HepG2 (cell line): Measurements from ENCODE around the gene MACROH2A1. TPM values are rescaled to one million over a fixed set of nuclear protein-coding genes. Genes with fewer than 3 reads are reported as not detected.

ENCODE experiments used
- ATAC-seq: fragments of 200-7000 bp; cut with Tn5 transposase; 3 replicates; pipeline ENCODE4 v1.9.1; 2020; ENCODE audit warnings: mild to moderate bottlenecking, moderate library complexity
- BruUV-seq: library from RNA; stranded (reverse); fragments of 400-500 nt; replicated peaks from 2 replicates; lab custom pipeline; 2021; lab: Mats Ljungman, UMichigan
- CTCF ChIA-PET: fragments of 300-600 bp; formaldehyde crosslinking; extraction: SDS; loops from one replicate; lab custom pipeline; 2021; ENCODE audit warnings: low total read pairs, inconsistent platforms, low intra/inter-chr PET ratio; lab: Yijun Ruan, JAX
- POLR2A ChIA-PET: fragments of 350-600 bp; sonication (Branson Sonifier 250); formaldehyde crosslinking; loops from one replicate; lab custom pipeline; 2020; ENCODE audit warnings: antibody characterized with exemption, inconsistent platforms; lab: Yijun Ruan, JAX
- DNase-seq: peaks from one replicate; pipeline ENCODE4 v3.0.0-alpha.2; 2015; ENCODE audit warnings: low spot score
- FAIRE-seq: peaks from 3 replicates; lab custom pipeline; 2011; peaks lifted over from hg19 to GRCh38; lab: Jason Lieb, UNC
- H2AFZ ChIP-seq: one replicate; pipeline ENCODE4 v1.6.1; 2011; ENCODE audit warnings: low read length, inconsistent platforms
- H3K27ac ChIP-seq: fragments of 300-600 bp; 3 replicates; pipeline ENCODE4 v1.8.0; 2011; ENCODE audit warnings: mixed run types, mild to moderate bottlenecking, mixed read lengths, low read length, inconsistent platforms; ENCODE audit not compliant: insufficient read depth; ENCODE audit errors: extremely low read length
- H3K27me3 ChIP-seq, 2 experiments: fragments of 200-600 bp in 1 of 2; 2 replicates in 1 of 2; 3 replicates in 1 of 2; pipeline versions ENCODE4 v1.6.0 to v1.8.0; 2011; ENCODE audit warnings: low read length in 2 of 2, mild to moderate bottlenecking in 2 of 2, moderate library complexity in 2 of 2, inconsistent platforms in 1 of 2; ENCODE audit not compliant: insufficient read depth in 2 of 2, control insufficient read depth in 1 of 2
- H3K36me3 ChIP-seq, 2 experiments: fragments of 200-600 bp in 1 of 2; replicated peaks in 1 of 2; 2 replicates in 1 of 2; 3 replicates in 1 of 2; pipeline versions ENCODE4 v1.5.1 to v1.8.0; 2011; ENCODE audit warnings: low read length in 2 of 2, inconsistent platforms in 1 of 2; ENCODE audit not compliant: insufficient read depth in 2 of 2, control insufficient read depth in 1 of 2
- H3K4me1 ChIP-seq: 2 replicates; pipeline ENCODE4 v1.5.1; 2012; ENCODE audit warnings: low read length, inconsistent platforms; ENCODE audit not compliant: insufficient read depth
- H3K4me2 ChIP-seq: 2 replicates; pipeline ENCODE4 v1.6.0; 2011; ENCODE audit warnings: low read depth, low read length, inconsistent platforms
- H3K4me3 ChIP-seq, 3 experiments: fragments of 200-600 bp in 1 of 3; sonication (generic), shearing (Covaris generic) in 1 of 3; replicated peaks in 1 of 3; 2 replicates each; pipeline ENCODE4 v1.5.1; 2011 to 2016; ENCODE audit warnings: low read length in 3 of 3, inconsistent platforms in 2 of 3, low read depth in 2 of 3, mild to moderate bottlenecking in 2 of 3, control low read depth in 1 of 3, mixed read lengths in 1 of 3; ENCODE audit not compliant: insufficient read depth in 1 of 3
- H3K79me2 ChIP-seq: one replicate; pipeline ENCODE4 v1.6.1; 2011; ENCODE audit warnings: low read length, inconsistent platforms; ENCODE audit not compliant: insufficient read depth
- H3K9ac ChIP-seq: 2 replicates; pipeline ENCODE4 v1.6.0; 2011; ENCODE audit warnings: mild to moderate bottlenecking, low read depth, low read length, inconsistent platforms; ENCODE audit not compliant: insufficient read depth
- H3K9me3 ChIP-seq: 2 replicates; pipeline ENCODE4 v1.5.1; 2012; ENCODE audit warnings: mild to moderate bottlenecking, low read length
- H4K20me1 ChIP-seq: 2 replicates; pipeline ENCODE4 v1.6.0; 2011; ENCODE audit warnings: inconsistent platforms, mild to moderate bottlenecking, low read length, moderate library complexity; ENCODE audit not compliant: insufficient read depth
- ATRX ChIP-seq: sonication (generic); formaldehyde crosslinking; IDR thresholded peaks from 2 replicates; pipeline ENCODE4 v1.4.0; 2020; ENCODE audit warnings: missing genetic modification reagents, borderline replicate concordance
- FOXC1 ChIP-seq: sonication (generic); formaldehyde crosslinking; IDR thresholded peaks from 2 replicates; pipeline ENCODE4 v1.8.0; 2022; ENCODE audit warnings: mild to moderate bottlenecking, missing genetic modification reagents, borderline replicate concordance
- NONO ChIP-seq, 2 experiments: fragments of 450-650 bp in 1 of 2; sonication (generic) in 1 of 2; formaldehyde crosslinking in 1 of 2; IDR thresholded peaks in 1 of 2; conservative IDR thresholded peaks in 1 of 2; 2 replicates each; pipeline versions ENCODE4 v1.6.1 to v1.8.0; 2017 to 2022; ENCODE audit warnings: mild to moderate bottlenecking in 1 of 2, missing genetic modification reagents in 1 of 2, moderate library complexity in 1 of 2
- RFX1 ChIP-seq: fragments of 450-650 bp; IDR thresholded peaks from 2 replicates; pipeline ENCODE4 v1.6.1; 2017
- TFDP2 ChIP-seq: sonication (generic); formaldehyde crosslinking; IDR thresholded peaks from 2 replicates; pipeline ENCODE4 v1.4.0; 2020; ENCODE audit warnings: missing genetic modification reagents
- YEATS2 ChIP-seq: sonication (generic); formaldehyde crosslinking; IDR thresholded peaks from 2 replicates; pipeline ENCODE4 v1.4.0; 2020; ENCODE audit warnings: missing genetic modification reagents, borderline replicate concordance
- ZNF234 ChIP-seq: sonication (generic); formaldehyde crosslinking; conservative IDR thresholded peaks from 2 replicates; pipeline ENCODE4 v1.5.1; 2020; ENCODE audit warnings: mild to moderate bottlenecking, missing genetic modification reagents
- ZNF512B ChIP-seq: sonication (generic); formaldehyde crosslinking; IDR thresholded peaks from 2 replicates; pipeline ENCODE4 v1.5.1; 2020; ENCODE audit warnings: missing genetic modification reagents, mild to moderate bottlenecking, borderline replicate concordance
- ZNF530 ChIP-seq: sonication (generic); formaldehyde crosslinking; IDR thresholded peaks from 2 replicates; pipeline ENCODE4 v1.5.0; 2020; ENCODE audit warnings: low read depth, mild to moderate bottlenecking, missing genetic modification reagents
- WGBS: methylation state at CpG from one replicate; pipeline ENCODE4 v1.1.6; 2017; ENCODE audit warnings: low lambda C conversion rate; 5-methylcytosine and 5-hydroxymethylcytosine counted together
- in situ Hi-C: cut with HindIII; loops from 2 replicates; pipeline ENCODE4 v1.10.0; 2017; ENCODE audit warnings: low pct_unique_long_range_greater_than_20kb; ENCODE audit not compliant: extremely low pct_ligation_motif_present
- intact Hi-C: fragments of 100-400 bp; cut with micrococcal nuclease; formaldehyde crosslinking; loops from one replicate; pipeline ENCODE4 v1.10.0; 2022; ENCODE audit not compliant: unreplicated experiment
- polyA plus RNA-seq, 8 experiments: library from polyadenylated mRNA; depleted of rRNA in 3 of 8; stranded (reverse) in 7 of 8; unstranded in 1 of 8; fragments of >200 nt; fragmentation: Illumina TruSeq in 4 of 8; extraction: Trizol in 4 of 8; gene quantifications; 2 replicates each; pipeline versions ENCODE4 v1.2.1 to v1.2.3, GENCODE V29; 2011 to 2016; ENCODE audit warnings: low read depth in 4 of 8, missing spikeins in 1 of 8, mixed read lengths in 1 of 8; ENCODE audit not compliant: insufficient read depth in 1 of 8
- total RNA-seq, 5 experiments: library from RNA; depleted of rRNA; stranded (reverse); fragments of >200 nt; fragmentation: Illumina TruSeq; extraction: Trizol; gene quantifications; 2 replicates each; pipeline ENCODE4 v1.2.3, GENCODE V29; 2016; ENCODE audit warnings: low read depth in 1 of 5

Gene MACROH2A1
- total and polyA plus RNA-seq, 2 of the 13 experiments (the other 11 are each of a cell fraction or from before 2014, with no cell fraction given), result 69.1 to 158 TPM

GRCh38 chr5:135322271-135322670, 76.8 kb downstream of the MACROH2A1 start:
- FAIRE-seq, result no peak
- TF ChIP-seq NONO (IDR thresholded peaks at IDR 0.05) (no peak), NONO (CRISPR knock-in tag; conservative IDR thresholded peaks at IDR 0.05) (no peak), ZNF234 (CRISPR knock-in tag) (no peak), FOXC1 (no peak), ZNF512B (no peak), ATRX (CRISPR knock-in tag) (no peak), YEATS2 (no peak), TFDP2 (CRISPR knock-in tag) (no peak), ZNF530 (no peak), RFX1 (no peak)

More at GRCh38 chr5:135322271-135322670, 76.8 kb downstream of the MACROH2A1 start:
- ChIA-PET POLR2A (no interaction called here), CTCF (no interaction called here)
- Histone ChIP-seq H3K4me3 (no peak overlapping the region), H3K79me2 (no peaks in the 10 kb centered on the region), H3K27ac (no peak overlapping the region), H4K20me1 (no peaks in the 10 kb centered on the region), H2AFZ (no peak overlapping the region), H3K27me3 (no peaks in the 10 kb centered on the region), H3K36me3 (no peaks in the 10 kb centered on the region), H3K4me1 (peaks cover 64% of the 10 kb centered on the region), H3K9me3 (no peaks in the 10 kb centered on the region), H3K4me2 (no peak overlapping the region), H3K9ac (no peak overlapping the region)
- intact Hi-C loops, result loop anchor here (10.0 kb wide), 1 partner anchor 113 kb away; no protein-coding TSS in a partner anchor
- in situ Hi-C loops, result no loop called here
- no TSS peak for BruUV-seq
- ATAC-seq (no peak), DNase-seq (no peak)
- WGBS, result 90% methylated on average over 3 of the region's 4 CpGs
